ENCODE data around the gene CORO7. TPM values are rescaled to one million over a fixed set of nuclear protein-coding genes. Genes with fewer than 3 reads are reported as not detected.

CORO7 gene
- total RNA-seq, 1 experiment from 2014 or later: 18.6 TPM

- Histone ChIP-seq H3K4me1 (replicated peaks) (peaks cover 25% of the 10 kb centered on the region), H3K27ac (peak overlapping the region; percentile 67), H3K27me3 (replicated peaks) (no peaks in the 10 kb centered on the region), H3K36me3 (peaks cover 10% of the 10 kb centered on the region; the same call in 1 of the 2 replicates), H3K4me3 (peak overlapping the region; percentile 44), H3K9me3 (replicated peaks) (peaks cover 4% of the 10 kb centered on the region; the same call in 1 of the 2 replicates)
- no peak for DNase-seq (ENCODE audit: low read depth in 1 of 2, low spot score in 2 of 2)
Observed at GRCh38 chr16:4306470-4307214, 109.8 kb downstream of the CORO7 start.

Other genes starting within 250 kb of the CORO7 start
- gene SRL, start 174.5 kb downstream of the CORO7 start, total RNA-seq (2014; rRNA removed; shearing (Covaris generic)): 0.05 and 0.31 TPM in 2 replicates
- 2.9 and 7.1 TPM in 2 replicates for gene TFAP4, start 143.6 kb downstream of the CORO7 start, total RNA-seq (2014; rRNA removed; shearing (Covaris generic))
- gene GLIS2, start 100.5 kb downstream of the CORO7 start, total RNA-seq (2014; rRNA removed; shearing (Covaris generic)): 0.13 and 0.71 TPM in 2 replicates
- gene PAM16, start 65.3 kb downstream of the CORO7 start, total RNA-seq (2014; rRNA removed; shearing (Covaris generic)): 86.4 and 125 TPM in 2 replicates
- 85.4 and 93.6 TPM in 2 replicates for gene VASN, start 44.7 kb downstream of the CORO7 start, total RNA-seq (2014; rRNA removed; shearing (Covaris generic))
- 58.2 and 81.9 TPM in 2 replicates for gene DNAJA3, start 9.3 kb upstream of the CORO7 start, total RNA-seq (2014; rRNA removed; shearing (Covaris generic))
- gene NMRAL1, start 58.0 kb upstream of the CORO7 start, total RNA-seq (2014; rRNA removed; shearing (Covaris generic)): 9.5 and 14.5 TPM in 2 replicates
- gene HMOX2, start 59.8 kb upstream of the CORO7 start, total RNA-seq (2014; rRNA removed; shearing (Covaris generic)): 48.5 and 49.3 TPM in 2 replicates
- 5.1 and 7.9 TPM in 2 replicates for gene CDIP1, start 122.2 kb upstream of the CORO7 start, total RNA-seq (2014; rRNA removed; shearing (Covaris generic))
- not detected in 2 replicates for gene C16orf96, start 139.7 kb upstream of the CORO7 start, total RNA-seq (2014; rRNA removed; shearing (Covaris generic))
- gene UBALD1, start 198.3 kb upstream of the CORO7 start, total RNA-seq (2014; rRNA removed; shearing (Covaris generic)): 6.1 and 9.6 TPM in 2 replicates
- gene MGRN1, start 208.2 kb upstream of the CORO7 start, total RNA-seq (2014; rRNA removed; shearing (Covaris generic)): 9.1 and 15.0 TPM in 2 replicates

Data from SJSA1 (cell line).